Left hindlimb (tissue), 1 donor: ENCODE data around the gene TTC27.

ENCODE experiments used
- DNase-seq: peaks from one replicate; pipeline ENCODE4 v3.0.0-alpha.2; 2018

The TTC27 gene

GRCh38 chr2:32758232-32758631 is 130.4 kb downstream of the TTC27 start:
- DNase-seq, result no peak

DNA sequence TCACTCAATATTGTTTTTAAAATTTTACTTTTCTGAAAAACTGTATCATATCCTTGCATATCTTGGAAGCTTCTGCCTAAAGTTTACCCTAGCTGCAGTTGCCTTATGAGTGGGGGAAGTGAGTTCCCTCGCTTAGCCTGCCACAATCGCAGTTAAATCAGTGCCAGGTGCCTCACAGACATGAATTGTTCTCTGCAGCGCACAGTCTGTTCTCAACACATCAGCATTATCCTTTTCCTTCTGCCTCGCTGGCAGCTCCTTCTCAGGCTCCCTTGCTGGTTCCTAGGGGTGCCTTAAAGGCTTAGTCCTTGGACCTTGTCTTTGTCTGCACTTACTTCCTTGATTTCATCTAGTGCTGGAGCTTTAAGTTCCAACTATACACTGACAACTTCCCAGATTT is 132.8 kb downstream of the TTC27 start:
- DNase-seq, result no peak

DNA sequence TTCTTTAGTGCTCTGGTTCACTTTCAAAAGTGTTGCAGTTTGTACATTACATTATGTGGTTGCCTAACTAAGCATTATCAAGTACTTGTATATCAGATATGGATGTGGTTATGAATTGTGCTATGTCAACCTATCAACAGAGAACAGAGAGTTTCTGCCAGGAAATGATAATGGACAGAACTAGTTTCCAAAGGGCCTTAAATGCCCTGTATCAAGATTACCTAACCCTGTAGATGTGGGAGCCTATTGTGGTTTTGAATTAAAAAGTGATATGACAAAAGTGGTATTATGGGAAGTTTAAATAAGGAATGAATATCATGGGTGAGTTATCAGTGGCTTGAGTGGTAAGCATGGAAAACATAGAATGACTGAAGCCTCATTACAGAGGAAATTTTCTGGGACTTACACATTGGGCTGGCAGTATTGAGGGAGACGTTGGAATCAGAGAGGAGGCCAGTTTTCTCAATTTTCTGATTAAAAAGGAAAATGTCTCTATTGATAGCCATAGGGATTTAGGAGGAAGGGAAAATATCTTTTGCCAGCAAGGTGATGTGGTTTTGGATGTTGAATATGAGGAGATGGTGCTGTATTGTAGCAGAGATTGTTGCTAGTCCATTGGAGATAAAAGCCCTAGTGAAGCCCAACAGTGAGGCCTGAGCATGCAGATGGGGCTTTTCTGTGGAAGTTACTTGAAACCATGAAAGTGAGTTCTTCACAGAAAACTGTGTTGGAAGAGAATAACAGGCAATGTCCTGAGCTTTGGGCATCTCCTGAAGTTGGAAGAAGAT is 140.7 kb downstream of the TTC27 start:
- no peak for DNase-seq

DNA sequence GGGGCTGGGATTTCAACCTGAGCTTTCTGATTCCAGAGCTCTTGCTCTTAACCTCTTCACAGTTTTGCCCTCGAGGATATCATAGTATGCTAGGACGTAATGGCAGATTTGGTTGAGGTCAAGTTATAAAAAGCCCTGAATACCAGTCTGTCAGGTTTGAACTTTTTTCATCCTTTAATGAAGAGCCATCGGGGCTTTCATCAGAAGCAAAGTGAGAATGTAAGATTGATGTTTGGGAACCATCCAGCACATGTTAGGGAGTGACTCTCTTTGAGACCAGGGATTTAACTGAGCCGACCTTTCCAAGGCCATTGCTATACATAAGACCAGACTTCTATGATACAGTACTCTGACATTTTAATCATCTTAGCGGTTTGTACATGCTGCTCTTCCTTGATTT is 142.5 kb downstream of the TTC27 start:
- DNase-seq, result no peak

- no peak for DNase-seq
Observed at GRCh38 chr2:32772638-32773447, 145.0 kb downstream of the TTC27 start.

DNA sequence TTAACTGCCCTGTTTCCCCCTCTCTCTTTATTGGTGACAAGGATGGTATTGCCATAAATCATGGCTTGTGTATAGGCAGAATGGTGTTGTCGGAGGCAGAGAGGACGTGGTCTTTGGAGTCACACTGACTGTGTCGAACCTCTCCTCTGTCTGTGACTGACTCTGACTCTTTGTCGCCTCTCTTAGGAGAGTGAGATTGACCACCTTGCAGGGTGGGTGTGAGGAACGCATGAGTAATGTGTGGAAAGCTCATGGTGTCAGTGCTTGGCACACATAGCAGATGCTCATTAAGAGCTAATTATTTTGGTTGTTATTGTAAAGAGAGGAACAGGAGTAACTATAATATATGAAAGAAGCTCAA is 145.6 kb downstream of the TTC27 start:
- DNase-seq, result no peak

GRCh38 chr2:32775954-32776353 is 148.1 kb downstream of the TTC27 start:
- DNase-seq, result no peak

GRCh38 chr2:32777714-32778113 is 149.9 kb downstream of the TTC27 start:
- DNase-seq, result no peak

DNA sequence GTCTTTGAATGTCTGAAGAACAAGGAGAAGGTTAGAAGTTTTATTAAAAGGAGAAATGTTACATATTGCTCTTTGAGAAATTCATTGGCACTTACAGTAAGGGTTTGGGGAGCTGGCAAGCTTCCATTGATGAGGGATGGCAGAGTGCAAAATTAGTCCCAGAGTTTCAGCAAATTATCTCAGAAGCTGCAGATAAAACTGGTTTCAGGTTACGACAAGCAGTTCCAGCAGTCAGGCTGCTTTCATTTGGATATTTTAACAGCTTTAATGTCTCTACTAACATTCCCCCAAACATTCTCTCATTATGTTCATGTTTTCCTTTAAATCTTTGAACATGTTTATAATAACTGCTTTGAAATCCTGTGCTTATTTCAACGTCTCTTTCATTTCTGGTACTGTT is 153.1 kb downstream of the TTC27 start:
- no peak for DNase-seq

GRCh38 chr2:32783469-32783868 is 155.6 kb downstream of the TTC27 start:
- no peak for DNase-seq

GRCh38 chr2:32783933-32784332 is 156.1 kb downstream of the TTC27 start:
- no peak for DNase-seq

DNA sequence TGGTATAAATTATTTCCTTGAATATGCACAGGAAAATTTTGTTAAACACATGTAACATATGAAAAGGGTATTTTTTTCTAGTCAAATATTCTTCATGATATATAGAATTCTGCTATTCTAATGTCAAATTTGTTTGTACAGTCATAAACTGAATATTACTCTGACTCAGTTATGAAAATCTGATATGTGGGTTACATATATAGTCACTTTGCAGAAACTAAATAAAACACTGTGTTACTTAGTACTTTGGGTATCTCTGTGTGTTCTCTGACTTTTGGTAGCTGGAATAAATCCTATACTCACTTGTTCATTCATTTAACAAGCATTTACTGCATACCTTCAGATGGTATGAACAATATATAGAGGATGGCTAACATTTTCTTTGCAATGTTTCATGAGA is 159.4 kb downstream of the TTC27 start:
- DNase-seq, result no peak

GRCh38 chr2:32788114-32788513 is 160.3 kb downstream of the TTC27 start:
- no peak for DNase-seq

DNA sequence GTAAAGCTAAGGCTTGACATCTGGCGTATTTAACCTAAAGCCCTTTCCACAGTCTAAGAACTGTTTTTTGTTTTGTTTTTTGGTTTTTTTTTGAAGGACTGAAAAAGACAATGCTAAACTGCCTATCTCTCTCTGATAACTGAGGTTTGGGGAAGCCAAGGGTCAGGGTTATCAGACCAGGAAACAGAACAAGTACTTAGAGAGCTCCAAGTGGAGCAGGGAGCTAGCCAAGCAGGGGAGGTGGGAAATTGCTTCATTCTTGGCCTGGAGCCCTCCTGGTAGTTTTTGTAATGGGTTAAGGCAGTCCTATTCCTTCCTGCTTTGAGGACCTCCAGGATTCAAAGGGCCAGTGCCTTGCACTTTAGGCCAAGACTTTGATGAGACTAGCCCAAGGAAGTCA is 164.6 kb downstream of the TTC27 start:
- no peak for DNase-seq

GRCh38 chr2:32798829-32799228 is 171.0 kb downstream of the TTC27 start:
- DNase-seq, result no peak

DNA sequence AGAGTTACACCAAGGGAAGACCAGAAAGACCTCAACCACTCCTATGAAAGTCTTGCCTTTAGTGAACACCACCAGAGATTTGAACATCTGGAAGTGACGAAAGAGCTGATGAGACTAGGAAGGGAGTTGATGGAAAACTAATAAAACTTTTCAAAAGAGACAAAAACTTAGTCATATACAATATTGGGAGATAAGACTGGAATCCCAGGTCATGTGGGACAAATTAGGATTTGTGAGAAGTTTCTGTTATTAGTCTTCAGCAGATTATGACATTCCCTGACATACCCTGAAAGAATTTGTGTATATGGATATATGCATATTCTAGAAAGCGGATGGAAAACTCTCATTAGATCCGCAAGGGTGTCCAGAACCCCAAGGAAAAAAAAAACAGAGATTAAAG is 173.9 kb downstream of the TTC27 start:
- no peak for DNase-seq

DNA sequence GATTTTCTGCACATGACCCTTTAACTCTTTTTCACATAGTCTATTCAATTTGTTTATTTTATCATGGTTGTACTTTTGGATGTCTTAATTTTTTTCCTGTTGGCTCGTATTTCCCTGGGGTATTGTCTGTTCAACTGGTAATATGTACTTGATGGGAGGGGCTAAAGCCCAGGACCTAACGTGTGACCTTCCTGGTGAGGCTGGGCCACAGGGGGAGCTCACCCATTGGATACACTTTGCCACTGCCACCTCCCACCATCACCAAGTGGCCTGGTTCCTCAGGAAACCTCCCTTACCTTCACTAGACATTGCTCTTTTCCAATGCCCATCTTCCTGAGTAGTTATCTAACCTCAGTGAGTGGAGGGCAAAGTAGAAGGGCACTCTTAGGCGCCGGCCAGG is 175.0 kb downstream of the TTC27 start:
- DNase-seq, result no peak

DNA sequence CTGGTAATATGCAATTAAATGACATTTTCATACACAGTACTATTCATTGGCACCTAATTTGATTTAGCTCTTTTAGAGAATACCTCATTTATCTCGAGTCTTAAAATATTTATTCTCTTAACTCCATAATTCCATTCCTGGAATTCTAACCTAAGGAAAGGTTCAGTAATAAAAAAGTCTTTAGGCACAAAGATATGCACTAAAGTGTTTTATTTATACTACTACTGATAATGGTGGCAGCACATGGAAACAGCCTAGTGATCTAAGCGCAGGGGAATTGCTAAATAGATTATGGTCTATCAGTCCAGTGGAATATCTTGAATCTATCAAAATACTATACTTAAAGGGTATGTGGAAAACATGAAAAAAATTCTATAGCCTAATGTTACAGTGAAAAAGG is 176.4 kb downstream of the TTC27 start:
- DNase-seq, result no peak

GRCh38 chr2:32805104-32806095 is 177.6 kb downstream of the TTC27 start:
- no peak for DNase-seq

GRCh38 chr2:32806857-32807256 is 179.0 kb downstream of the TTC27 start:
- DNase-seq, result no peak

GRCh38 chr2:32807662-32808061 is 179.8 kb downstream of the TTC27 start:
- DNase-seq, result no peak

DNA sequence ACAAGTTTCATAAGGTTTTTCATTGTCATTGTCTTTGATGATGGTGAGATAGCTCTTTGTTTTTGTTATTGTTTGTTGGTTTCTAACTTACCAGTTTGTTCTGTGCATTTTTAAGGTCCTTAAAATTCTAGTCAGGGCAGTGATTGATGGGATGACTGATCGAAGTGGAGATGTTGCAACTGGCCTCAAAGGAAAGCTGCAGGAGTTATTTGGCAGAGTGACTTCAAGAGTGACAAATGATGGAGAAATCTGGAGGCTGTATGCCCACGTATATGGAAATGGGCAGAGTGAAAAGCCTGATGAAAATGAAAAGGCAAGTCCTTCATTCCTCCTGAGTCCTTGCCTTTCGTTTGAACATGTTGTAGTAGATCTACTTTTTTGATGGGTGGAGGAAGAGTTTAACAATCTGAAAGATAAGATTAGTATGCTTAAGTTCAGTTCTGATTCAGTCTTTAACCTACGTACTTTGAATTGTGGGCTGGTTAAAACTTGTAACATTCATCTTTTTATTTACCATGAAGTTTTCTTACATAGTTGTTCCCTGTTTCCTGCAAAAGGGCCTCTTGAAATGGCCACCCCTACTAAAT is 183.2 kb downstream of the TTC27 start:
- DNase-seq, result no peak

DNA sequence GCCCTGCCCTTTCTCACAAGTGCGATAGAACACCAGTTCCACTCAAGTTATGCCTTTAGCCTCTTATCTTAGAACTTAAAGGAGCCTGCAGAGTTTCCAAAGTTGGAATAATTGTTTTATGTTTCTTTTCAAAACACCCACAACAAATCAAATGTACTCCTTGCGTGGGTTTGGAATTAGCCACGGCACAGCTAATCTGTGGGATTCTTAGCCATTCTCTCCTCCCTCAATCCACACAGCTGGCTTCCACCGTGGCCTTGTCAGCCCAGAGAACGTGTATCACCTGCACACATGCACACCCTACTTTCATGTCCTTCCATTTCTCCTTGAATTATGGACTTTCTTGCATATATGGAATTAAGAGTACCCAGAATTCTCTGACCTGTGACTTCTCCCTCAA is 183.8 kb downstream of the TTC27 start:
- DNase-seq, result no peak
